Measurements from ENCODE around the gene CBFA2T3. TPM values are rescaled to one million over a fixed set of nuclear protein-coding genes. Genes with fewer than 3 reads are reported as not detected.

CBFA2T3 gene
- total RNA-seq, 1 donor from 2014 or later: 4.6 TPM

DNA sequence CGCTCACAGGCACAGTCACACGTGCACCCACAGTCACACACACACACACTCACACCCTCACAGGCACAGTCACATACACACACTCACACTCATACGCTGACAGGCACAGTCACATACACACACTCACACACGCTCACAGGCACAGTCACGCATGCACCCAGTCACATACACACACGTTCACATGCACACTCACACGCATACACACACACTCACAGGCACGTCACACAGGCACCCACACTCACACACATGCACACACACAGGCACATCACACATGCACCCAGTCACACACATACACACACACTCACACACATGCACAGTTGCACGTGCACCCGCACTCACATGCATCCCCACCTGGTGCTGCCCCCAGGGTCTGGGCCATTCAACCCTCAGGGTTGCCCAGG lies 46.1 kb upstream of the CBFA2T3 start:
- no peak for DNase-seq (ENCODE audit: low read depth, low spot score)
- peaks cover 50% of the 10 kb centered on the region for H3K27me3 Mint-ChIP-seq (ENCODE audit: low read depth)
- H3K9me3 Mint-ChIP-seq: peaks cover 8% of the 10 kb centered on the region
- H3K36me3 Mint-ChIP-seq (ENCODE audit: low read depth): no peaks in the 10 kb centered on the region
- H3K27ac Mint-ChIP-seq (ENCODE audit: unreplicated experiment): peak overlapping the region; percentile 6
- H3K4me1 Mint-ChIP-seq: no peaks in the 10 kb centered on the region
- TF ChIP-seq, protein P1, sequence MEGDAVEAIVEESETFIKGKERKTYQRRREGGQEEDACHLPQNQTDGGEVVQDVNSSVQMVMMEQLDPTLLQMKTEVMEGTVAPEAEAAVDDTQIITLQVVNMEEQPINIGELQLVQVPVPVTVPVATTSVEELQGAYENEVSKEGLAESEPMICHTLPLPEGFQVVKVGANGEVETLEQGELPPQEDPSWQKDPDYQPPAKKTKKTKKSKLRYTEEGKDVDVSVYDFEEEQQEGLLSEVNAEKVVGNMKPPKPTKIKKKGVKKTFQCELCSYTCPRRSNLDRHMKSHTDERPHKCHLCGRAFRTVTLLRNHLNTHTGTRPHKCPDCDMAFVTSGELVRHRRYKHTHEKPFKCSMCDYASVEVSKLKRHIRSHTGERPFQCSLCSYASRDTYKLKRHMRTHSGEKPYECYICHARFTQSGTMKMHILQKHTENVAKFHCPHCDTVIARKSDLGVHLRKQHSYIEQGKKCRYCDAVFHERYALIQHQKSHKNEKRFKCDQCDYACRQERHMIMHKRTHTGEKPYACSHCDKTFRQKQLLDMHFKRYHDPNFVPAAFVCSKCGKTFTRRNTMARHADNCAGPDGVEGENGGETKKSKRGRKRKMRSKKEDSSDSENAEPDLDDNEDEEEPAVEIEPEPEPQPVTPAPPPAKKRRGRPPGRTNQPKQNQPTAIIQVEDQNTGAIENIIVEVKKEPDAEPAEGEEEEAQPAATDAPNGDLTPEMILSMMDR (conservative IDR thresholded peaks at IDR 0.05): no peak
- no peak overlapping the region for H3K4me3 Mint-ChIP-seq

DNA sequence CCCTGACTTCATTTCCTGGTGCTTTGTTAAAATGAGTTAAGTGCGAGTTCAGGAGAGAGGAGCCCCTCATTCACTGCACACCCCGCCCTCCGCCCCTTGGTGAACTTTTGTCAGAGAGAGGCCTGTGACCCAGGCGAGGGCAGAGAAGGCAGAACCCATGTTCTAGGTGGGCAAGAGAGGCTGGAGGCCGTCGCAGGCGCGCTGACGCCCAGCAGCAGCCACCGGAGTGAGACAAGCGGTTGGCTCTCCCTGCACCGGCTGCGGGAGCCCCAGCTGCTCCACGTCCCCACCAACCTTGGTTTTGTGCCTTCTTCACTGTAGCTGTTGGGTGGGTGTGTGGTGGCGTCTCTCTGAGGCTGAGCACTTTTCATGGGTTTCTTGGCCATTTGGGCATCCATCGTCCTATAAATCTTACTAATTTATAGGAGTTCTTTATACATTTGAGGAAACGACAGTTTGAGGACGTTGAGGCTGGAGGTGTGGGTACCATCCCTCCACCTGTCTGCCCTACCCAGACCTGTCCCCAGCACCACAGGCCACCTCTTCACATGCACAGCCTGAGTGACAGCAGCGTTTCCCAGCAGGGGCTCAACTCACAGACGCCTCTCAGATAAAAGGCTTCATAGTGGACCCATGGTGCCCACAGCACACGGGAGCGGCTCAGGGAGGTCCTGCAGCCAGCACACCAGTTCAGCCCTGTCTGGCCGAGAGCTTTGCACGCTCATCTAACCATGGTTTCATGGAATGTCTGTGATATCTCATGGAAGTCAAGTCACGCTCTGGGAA lies 45.2 kb upstream of the CBFA2T3 start:
- H3K27me3 Mint-ChIP-seq (ENCODE audit: low read depth): peaks cover 47% of the 10 kb centered on the region
- no peak for DNase-seq (ENCODE audit: low read depth, low spot score)
- H3K4me1 Mint-ChIP-seq: no peaks in the 10 kb centered on the region
- peaks cover 5% of the 10 kb centered on the region for H3K9me3 Mint-ChIP-seq
- TF ChIP-seq, protein P1 (conservative IDR thresholded peaks at IDR 0.05): no peak
- no peak overlapping the region for H3K4me3 Mint-ChIP-seq
- no peak overlapping the region for H3K27ac Mint-ChIP-seq (ENCODE audit: unreplicated experiment)
- no peaks in the 10 kb centered on the region for H3K36me3 Mint-ChIP-seq (ENCODE audit: low read depth)

DNA sequence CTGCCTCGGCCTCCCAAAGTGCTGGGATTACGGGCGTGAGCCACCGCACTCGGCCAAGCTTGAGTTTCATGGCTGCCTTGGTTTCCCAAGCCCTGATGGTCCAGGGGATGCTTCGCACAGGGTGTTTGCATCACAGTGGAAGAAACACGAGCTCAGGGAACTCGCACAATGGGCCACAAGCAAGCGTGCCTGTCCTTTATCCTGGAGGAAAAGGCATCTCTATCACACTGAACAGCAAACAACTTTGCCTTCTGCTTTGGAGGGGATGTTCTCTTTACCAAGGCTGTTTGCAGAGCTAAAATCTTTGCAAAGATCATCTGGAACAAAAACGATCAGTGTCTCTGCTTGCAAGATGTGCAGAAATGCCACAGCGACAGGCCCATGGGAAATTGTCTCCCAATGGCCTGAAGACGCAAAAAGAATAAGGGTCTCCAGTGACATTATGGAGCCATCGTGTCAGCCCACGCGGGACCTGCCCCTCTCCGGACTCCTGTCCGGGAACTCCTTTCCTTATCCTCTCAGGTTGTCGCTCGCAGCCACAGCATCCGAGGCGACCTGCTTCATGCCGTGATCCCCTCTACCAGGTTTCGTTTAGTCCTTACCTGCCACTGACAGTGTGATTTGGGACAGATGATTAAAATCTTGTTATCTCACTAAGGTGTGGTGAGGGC lies 44.1 kb upstream of the CBFA2T3 start:
- Mint-ChIP-seq H3K36me3 (ENCODE audit: low read depth) (no peaks in the 10 kb centered on the region), H3K4me1 (no peaks in the 10 kb centered on the region), H3K9me3 (no peaks in the 10 kb centered on the region), H3K4me3 (no peak overlapping the region), H3K27me3 (ENCODE audit: low read depth) (peaks cover 36% of the 10 kb centered on the region), H3K27ac (ENCODE audit: unreplicated experiment) (no peak overlapping the region)
- TF ChIP-seq, protein P1 (conservative IDR thresholded peaks at IDR 0.05): no peak
- DNase-seq (ENCODE audit: low read depth, low spot score): no peak

DNA sequence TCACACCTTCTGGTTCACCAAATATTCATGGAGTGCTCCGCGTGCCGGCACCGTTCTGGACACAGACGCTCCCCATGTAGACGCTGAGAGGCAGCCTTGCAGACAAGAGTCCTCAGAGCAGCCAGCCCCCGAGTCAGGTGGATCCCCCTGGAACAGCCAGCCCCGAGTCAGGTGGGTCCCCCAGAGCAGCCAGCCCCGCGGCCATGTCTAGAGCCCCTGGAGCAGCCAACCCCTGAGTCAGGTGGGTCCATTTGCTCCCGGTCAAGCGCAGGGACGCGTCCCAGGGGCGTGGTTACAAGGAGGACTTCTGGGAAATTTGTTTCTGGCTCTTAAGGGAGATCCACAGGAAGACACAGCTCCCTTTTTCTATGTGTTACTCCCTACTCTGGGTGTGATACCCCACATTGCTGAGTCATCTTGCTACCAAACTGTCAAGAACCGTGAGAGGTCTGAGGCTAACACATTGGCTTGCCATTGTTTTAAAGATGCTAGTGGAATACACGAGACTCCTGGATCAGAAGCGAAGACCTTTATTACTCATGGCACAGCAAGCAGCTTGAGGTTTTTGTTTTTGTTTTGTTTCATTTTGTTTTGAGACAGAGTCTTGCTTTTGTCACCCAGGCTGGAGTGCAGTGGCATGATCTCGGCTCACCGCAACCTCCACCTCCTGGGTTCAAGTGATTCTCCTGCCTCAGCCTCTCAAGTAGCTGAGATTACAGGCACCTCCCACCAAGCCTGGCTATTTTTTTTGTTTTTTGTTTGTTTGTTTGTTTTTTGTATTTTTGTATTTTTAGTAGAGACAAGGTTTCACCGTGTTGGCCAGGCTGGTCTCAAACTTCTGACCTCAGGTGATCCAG lies 43.3 kb upstream of the CBFA2T3 start:
- no peak for DNase-seq (ENCODE audit: low read depth, low spot score)

DNA sequence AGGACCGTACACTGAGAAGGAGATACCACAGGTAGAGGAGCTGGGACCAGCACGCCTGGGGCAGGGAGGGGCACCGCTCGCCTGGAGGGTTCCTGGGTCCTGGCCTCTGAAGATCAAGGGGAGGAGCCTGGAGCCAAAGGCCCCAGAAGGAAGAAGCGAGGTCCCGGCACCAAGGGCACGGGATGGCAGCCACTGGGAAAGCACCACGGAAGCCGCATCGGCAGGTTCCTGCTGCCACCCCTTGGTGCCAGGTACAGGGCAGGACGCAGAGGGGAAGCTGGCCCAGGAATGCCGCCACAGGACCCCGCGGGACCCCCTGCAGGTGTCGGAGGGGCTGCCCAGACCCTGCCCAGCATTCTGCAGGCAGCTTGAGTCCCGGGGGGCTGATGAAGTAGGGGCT lies 42.5 kb upstream of the CBFA2T3 start:
- H3K27me3 Mint-ChIP-seq (ENCODE audit: low read depth): peaks cover 26% of the 10 kb centered on the region
- no peak overlapping the region for H3K4me3 Mint-ChIP-seq
- no peaks in the 10 kb centered on the region for H3K4me1 Mint-ChIP-seq
- no peak for DNase-seq (ENCODE audit: low read depth, low spot score)
- no peak overlapping the region for H3K27ac Mint-ChIP-seq (ENCODE audit: unreplicated experiment)
- no peaks in the 10 kb centered on the region for H3K36me3 Mint-ChIP-seq (ENCODE audit: low read depth)
- H3K9me3 Mint-ChIP-seq: no peaks in the 10 kb centered on the region
- TF ChIP-seq, protein P1 (conservative IDR thresholded peaks at IDR 0.05): no peak

More for the DNA sequence above, 43.3 kb upstream of the CBFA2T3 start:
- Mint-ChIP-seq H3K27ac (ENCODE audit: unreplicated experiment) (no peak overlapping the region), H3K4me3 (no peak overlapping the region), H3K36me3 (ENCODE audit: low read depth) (no peaks in the 10 kb centered on the region), H3K9me3 (no peaks in the 10 kb centered on the region), H3K27me3 (ENCODE audit: low read depth) (peaks cover 33% of the 10 kb centered on the region), H3K4me1 (no peaks in the 10 kb centered on the region)
- TF ChIP-seq, protein P1 (conservative IDR thresholded peaks at IDR 0.05): no peak

Data from neural crest cell (in vitro differentiated cells).